ENCODE results near the gene RLN2. TPM values are rescaled to one million over a fixed set of nuclear protein-coding genes. Genes with fewer than 3 reads are reported as not detected.
"Not testable (repeated sequence)": the region's sequence is repeated elsewhere in the genome, so short reads cannot be mapped to it uniquely, and the experiment has no call there.

The RLN2 gene
- under 1 TPM in 1 of 4 donors, not detected in 3; 0.66 TPM for total RNA-seq
- 1 to 10 TPM in 1 of 3 donors, not detected in 2; 1.7 TPM for polyA plus RNA-seq

- H3K27me3 ChIP-seq; H3K27ac ChIP-seq; DNase-seq; H3K9me3 ChIP-seq; H3K4me1 ChIP-seq; intact Hi-C loops (cut with DNase I); H3K36me3 ChIP-seq: not testable (repeated sequence)
- 12 to 24% methylated on average over 15 of the region's 50 CpGs for WGBS, 2 donors
- H3K4me3 ChIP-seq = peak within 1 kb of the TSS in 1 of 4 donors; percentile 5
Observed at GRCh38 chr9:5303840-5304795, at the start of gene RLN2. RLN2 (minus strand) TSS chr9:5304716; CDS start chr9:5304580, 136 bp downstream.

- no peaks in the 10 kb centered on the region for H3K9me3 ChIP-seq
- DNase-seq = no peak
- H3K36me3 ChIP-seq = no peaks in the 10 kb centered on the region
- intact Hi-C loops (cut with DNase I) = no loop called here
- 88 to 95% methylated on average over 2 of the region's 2 CpGs for WGBS, 2 donors
- H3K27me3 ChIP-seq = no peaks in the 10 kb centered on the region
- H3K4me3 ChIP-seq = no peak overlapping the region
- H3K4me1 ChIP-seq = peaks cover 0 to 14% (median 2%) of the 10 kb centered on the region in 4 donors
- TF ChIP-seq POLR2AphosphoS5 (IDR thresholded peaks at IDR 0.05) = no peak
- no peak for TF ChIP-seq EP300 (IDR thresholded peaks at IDR 0.05)
- TF ChIP-seq CTCF (IDR thresholded peaks at IDR 0.05) = no peak
- TF ChIP-seq POLR2A (IDR thresholded peaks at IDR 0.05) = no peak
- no peak overlapping the region for H3K27ac ChIP-seq
Observed at GRCh38 chr9:5354184-5354583, 49.7 kb upstream of the RLN2 start.

GRCh38 chr9:5352637-5353248 is 48.2 kb upstream of the RLN2 start:
- peaks cover 0 to 4% (median 0%) of the 10 kb centered on the region in 4 donors for H3K4me1 ChIP-seq
- no peak overlapping the region for H3K4me3 ChIP-seq
- H3K9me3 ChIP-seq = no peaks in the 10 kb centered on the region
- H3K36me3 ChIP-seq = no peaks in the 10 kb centered on the region
- intact Hi-C loops (cut with DNase I) = no loop called here
- no peaks in the 10 kb centered on the region for H3K27me3 ChIP-seq
- no peak for DNase-seq
- 67 to 83% methylated on average over 1 of the region's 1 CpG for WGBS, 2 donors
- H3K27ac ChIP-seq = no peak overlapping the region
- TF ChIP-seq CTCF (IDR thresholded peaks at IDR 0.05) (no peak), POLR2AphosphoS5 (IDR thresholded peaks at IDR 0.05) (no peak), POLR2A (IDR thresholded peaks at IDR 0.05) (no peak), EP300 (IDR thresholded peaks at IDR 0.05) (no peak)

- not testable (repeated sequence) for DNase-seq
Observed at GRCh38 chr9:5338992-5339981, 34.8 kb upstream of the RLN2 start, which contains the start of gene RLN1. RLN1 (minus strand) TSS chr9:5339876; CDS start chr9:5339746, 130 bp downstream.

GRCh38 chr9:5336688-5337087 is 32.2 kb upstream of the RLN2 start:
- intact Hi-C loops (cut with DNase I) = no loop called here
- Histone ChIP-seq H3K36me3 (no peaks in the 10 kb centered on the region), H3K4me1 (no peaks in the 10 kb centered on the region), H3K27ac (no peak overlapping the region), H3K9me3 (no peaks in the 10 kb centered on the region), H3K27me3 (no peaks in the 10 kb centered on the region), H3K4me3 (no peak overlapping the region)
- no peak for TF ChIP-seq POLR2A (IDR thresholded peaks at IDR 0.05)
- no peak for TF ChIP-seq EP300 (IDR thresholded peaks at IDR 0.05)
- no peak for TF ChIP-seq CTCF (IDR thresholded peaks at IDR 0.05)
- TF ChIP-seq POLR2AphosphoS5 (IDR thresholded peaks at IDR 0.05) = no peak
- DNase-seq = no peak
- 52 to 89% methylated on average over 4 of the region's 4 CpGs for WGBS, 2 donors

More at GRCh38 chr9:5338992-5339981, 34.8 kb upstream of the RLN2 start, which contains the start of gene RLN1:
- H3K36me3 ChIP-seq; H3K27me3 ChIP-seq; H3K4me3 ChIP-seq; intact Hi-C loops (cut with DNase I); H3K4me1 ChIP-seq; H3K27ac ChIP-seq; H3K9me3 ChIP-seq: not testable (repeated sequence)
- WGBS, 2 donors = 12 to 18% methylated on average over 14 of the region's 50 CpGs

GRCh38 chr9:5331276-5331675 is 26.8 kb upstream of the RLN2 start:
- intact Hi-C loops (cut with DNase I); H3K4me1 ChIP-seq; H3K27ac ChIP-seq; H3K4me3 ChIP-seq; DNase-seq; H3K9me3 ChIP-seq; H3K27me3 ChIP-seq; H3K36me3 ChIP-seq: not testable (repeated sequence)
- WGBS, 2 donors = 90 to 91% methylated on average over 3 of the region's 3 CpGs
